Lower leg skin (tissue), 3 donors: ENCODE results near the gene AKAP8L.

Experiments used
- CTCF ChIP-seq, 3 donors: fragments of 450-650 bp; IDR thresholded peaks; one replicate each; pipeline ENCODE4 v1.5.1; 2016; ENCODE audit warnings: antibody characterized with exemption in 3 of 3, mild to moderate bottlenecking in 3 of 3, moderate library complexity in 2 of 3
- POLR2A ChIP-seq, 2 donors: fragments of 450-650 bp; IDR thresholded peaks; one replicate each; pipeline ENCODE4 v1.6.1; 2016 to 2017; ENCODE audit warnings: antibody characterized with exemption in 2 of 2, mild to moderate bottlenecking in 1 of 2, moderate library complexity in 1 of 2

GRCh38 chr19:15425321-15425950, 6.6 kb upstream of the AKAP8L start:
- TF ChIP-seq CTCF (IDR thresholded peaks at IDR 0.05) (no peak), POLR2A (IDR thresholded peaks at IDR 0.05) (no peak)
